ENCODE data around the gene TRDMT1.

- TF ChIP-seq CTCF (IDR thresholded peaks at IDR 0.05 in 8 of 11, conservative IDR thresholded peaks at IDR 0.05 in 3 of 11) = no peak
- no peak for TF ChIP-seq POLR2A (IDR thresholded peaks at IDR 0.05)
These were observed 19.2 kb upstream of the TRDMT1 start for GRCh38 chr10:17220652-17221100.
